ENCODE results near the gene CRB1. TPM values are rescaled to one million over a fixed set of nuclear protein-coding genes. Genes with fewer than 3 reads are reported as not detected.
A peak's percentile ranks its signal among the peaks of the same experiment; 100 is the strongest.
"Not testable (repeated sequence)": the region's sequence is repeated elsewhere in the genome, so short reads cannot be mapped to it uniquely, and the experiment has no call there.

The CRB1 gene
- total RNA-seq, 1 donor from 2014 or later, result 0.51 TPM

GRCh38 chr1:197472141-197472540, 204.1 kb downstream of the CRB1 start:
- Mint-ChIP-seq H3K27ac (no peak overlapping the region), H3K27me3 (ENCODE audit: low read depth) (no peaks in the 10 kb centered on the region), H3K4me3 (no peak overlapping the region), H3K36me3 (no peaks in the 10 kb centered on the region), H3K4me1 (peaks cover 67% of the 10 kb centered on the region), H3K9me3 (no peaks in the 10 kb centered on the region)
- no peak for TF ChIP-seq CTCF (IDR thresholded peaks at IDR 0.05; ENCODE audit: unreplicated experiment)
- DNase-seq (ENCODE audit: low spot score in 2 of 2, unreplicated experiment in 2 of 2), result no peak

GRCh38 chr1:197480446-197480845, 212.4 kb downstream of the CRB1 start:
- Mint-ChIP-seq H3K9me3 (peaks cover 4% of the 10 kb centered on the region), H3K27ac (no peak overlapping the region), H3K27me3 (ENCODE audit: low read depth) (no peaks in the 10 kb centered on the region), H3K36me3 (no peaks in the 10 kb centered on the region), H3K4me3 (no peak overlapping the region), H3K4me1 (peaks cover 20% of the 10 kb centered on the region)
- no peak for TF ChIP-seq CTCF (IDR thresholded peaks at IDR 0.05; ENCODE audit: unreplicated experiment)
- no peak for DNase-seq (ENCODE audit: low spot score in 2 of 2, unreplicated experiment in 2 of 2)

GRCh38 chr1:197481101-197481500, 213.0 kb downstream of the CRB1 start:
- TF ChIP-seq CTCF (IDR thresholded peaks at IDR 0.05; ENCODE audit: unreplicated experiment), result no peak
- H3K4me3 Mint-ChIP-seq, result no peak overlapping the region

GRCh38 chr1:197485790-197486189, 217.7 kb downstream of the CRB1 start:
- H3K27me3 Mint-ChIP-seq (ENCODE audit: low read depth), result no peaks in the 10 kb centered on the region
- no peak overlapping the region for H3K4me3 Mint-ChIP-seq
- H3K27ac Mint-ChIP-seq, result peak overlapping the region; percentile 90
- no peak for TF ChIP-seq CTCF (IDR thresholded peaks at IDR 0.05; ENCODE audit: unreplicated experiment)
- peaks cover 29% of the 10 kb centered on the region for H3K4me1 Mint-ChIP-seq
- no peak for DNase-seq (ENCODE audit: low spot score in 2 of 2, unreplicated experiment in 2 of 2)
- peaks cover 25% of the 10 kb centered on the region for H3K36me3 Mint-ChIP-seq
- H3K9me3 Mint-ChIP-seq, result peaks cover 27% of the 10 kb centered on the region

More at GRCh38 chr1:197481101-197481500, 213.0 kb downstream of the CRB1 start:
- H3K27ac Mint-ChIP-seq, result no peak overlapping the region
- no peak for DNase-seq (ENCODE audit: low spot score in 2 of 2, unreplicated experiment in 2 of 2)
- H3K36me3 Mint-ChIP-seq, result no peaks in the 10 kb centered on the region
- H3K4me1 Mint-ChIP-seq, result peaks cover 26% of the 10 kb centered on the region
- peaks cover 4% of the 10 kb centered on the region for H3K9me3 Mint-ChIP-seq
- H3K27me3 Mint-ChIP-seq (ENCODE audit: low read depth), result no peaks in the 10 kb centered on the region

GRCh38 chr1:197486946-197487345, 218.9 kb downstream of the CRB1 start:
- peak overlapping the region; percentile 75 for H3K27ac Mint-ChIP-seq
- peaks cover 36% of the 10 kb centered on the region for H3K36me3 Mint-ChIP-seq
- peak in 1 of 2 experiments; percentile 26 for DNase-seq (ENCODE audit: low spot score in 2 of 2, unreplicated experiment in 2 of 2)
- peaks cover 20% of the 10 kb centered on the region for H3K4me1 Mint-ChIP-seq
- no peak for TF ChIP-seq CTCF (IDR thresholded peaks at IDR 0.05; ENCODE audit: unreplicated experiment)
- no peak overlapping the region for H3K4me3 Mint-ChIP-seq
- peaks cover 39% of the 10 kb centered on the region for H3K9me3 Mint-ChIP-seq
- no peaks in the 10 kb centered on the region for H3K27me3 Mint-ChIP-seq (ENCODE audit: low read depth)

- Mint-ChIP-seq H3K4me1 (peaks cover 23% of the 10 kb centered on the region), H3K36me3 (peaks cover 41% of the 10 kb centered on the region), H3K9me3 (peaks cover 55% of the 10 kb centered on the region)
- not testable (repeated sequence) for H3K27ac Mint-ChIP-seq; H3K27me3 Mint-ChIP-seq (ENCODE audit: low read depth); H3K4me3 Mint-ChIP-seq; DNase-seq (ENCODE audit: low spot score in 2 of 2, unreplicated experiment in 2 of 2)
These were observed 223.5 kb downstream of the CRB1 start for GRCh38 chr1:197491505-197491904.
